Endothelial cell of umbilical vein (primary cell): Measurements from ENCODE around the gene HUS1.

Experiments used
- CTCF ChIP-seq, 2 donors: IDR thresholded peaks; 1 replicate in 1 of 2; 2 replicates in 1 of 2; pipeline ENCODE4 v1.5.1; 2011; ENCODE audit warnings: low read length in 2 of 2, mild to moderate bottlenecking in 2 of 2, moderate library complexity in 2 of 2, control low read depth in 1 of 2, inconsistent platforms in 1 of 2, low read depth in 1 of 2; ENCODE audit not compliant: insufficient read depth in 1 of 2; ENCODE audit errors: extremely low read depth in 1 of 2
- EZH2 ChIP-seq: IDR thresholded peaks from 2 replicates; pipeline ENCODE4 v1.6.1; 2012; ENCODE audit warnings: borderline replicate concordance, low read depth, mild to moderate bottlenecking, moderate library complexity, low read length, inconsistent platforms; ENCODE audit not compliant: severe bottlenecking
- GATA2 ChIP-seq: IDR thresholded peaks from 2 replicates; pipeline ENCODE4 v1.7.0; 2011; ENCODE audit warnings: low read depth, mild to moderate bottlenecking, moderate library complexity, mixed read lengths, low read length; ENCODE audit not compliant: insufficient read length, insufficient read depth
- JUN ChIP-seq: IDR thresholded peaks from 2 replicates; pipeline ENCODE4 v1.6.1; 2011; ENCODE audit warnings: borderline replicate concordance, low read depth; ENCODE audit not compliant: insufficient read length, insufficient read depth
- MAX ChIP-seq: IDR thresholded peaks from 2 replicates; pipeline ENCODE4 v1.6.1; 2011; ENCODE audit not compliant: insufficient read depth, insufficient read length
- MYC ChIP-seq: IDR thresholded peaks from one replicate; pipeline ENCODE4 v1.6.1; 2011; ENCODE audit warnings: mild to moderate bottlenecking, low read depth, low read length
- POLR2A ChIP-seq: IDR thresholded peaks from 2 replicates; pipeline ENCODE4 v1.6.1; 2012; ENCODE audit warnings: low read depth, mild to moderate bottlenecking, control low read depth, low read length
- POLR2AphosphoS5 ChIP-seq: IDR thresholded peaks from 2 replicates; pipeline ENCODE4 v1.6.1; 2012; ENCODE audit warnings: low read depth, mild to moderate bottlenecking, control low read depth, low read length, moderate library complexity; ENCODE audit not compliant: insufficient read depth

GRCh38 chr7:47965456-47965855, 14.0 kb downstream of the HUS1 start:
- TF ChIP-seq MYC (no peak), EZH2 (no peak), CTCF (IDR thresholded peaks at IDR 0.05; ENCODE audit: extremely low read depth in 1 of 2, insufficient read depth in 1 of 2, low read depth in 1 of 2, low read length in 2 of 2) (no peak), POLR2AphosphoS5 (no peak), POLR2A (no peak), JUN (no peak), GATA2 (no peak), MAX (no peak)
